Glutamatergic neuron (in vitro differentiated cells): ENCODE results near the gene HDDC3. TPM values are rescaled to one million over a fixed set of nuclear protein-coding genes. Genes with fewer than 3 reads are reported as not detected.

Experiments
- DNase-seq: peaks from one replicate; pipeline ENCODE4 v3.0.0; 2022
- H3K27ac Mint-ChIP-seq: one replicate; pipeline ENCODE4 v1.8.0; 2020; ENCODE audit warnings: mild to moderate bottlenecking, mixed read lengths, inconsistent platforms; ENCODE audit not compliant: unreplicated experiment
- H3K27me3 Mint-ChIP-seq: one replicate; pipeline ENCODE4 v1.8.0; 2020; ENCODE audit warnings: mild to moderate bottlenecking, moderate library complexity, mixed read lengths, inconsistent platforms; ENCODE audit not compliant: unreplicated experiment
- H3K36me3 Mint-ChIP-seq: one replicate; pipeline ENCODE4 v1.8.0; 2020; ENCODE audit warnings: mild to moderate bottlenecking, mixed read lengths, inconsistent platforms; ENCODE audit not compliant: unreplicated experiment
- H3K4me1 Mint-ChIP-seq: one replicate; pipeline ENCODE4 v1.8.0; 2020; ENCODE audit warnings: mild to moderate bottlenecking, low read depth, mixed read lengths, inconsistent platforms; ENCODE audit not compliant: unreplicated experiment
- H3K4me3 Mint-ChIP-seq: one replicate; pipeline ENCODE4 v1.8.0; 2020; ENCODE audit warnings: mild to moderate bottlenecking, mixed read lengths, inconsistent platforms; ENCODE audit not compliant: unreplicated experiment
- H3K9me3 Mint-ChIP-seq: one replicate; pipeline ENCODE4 v1.8.0; 2020; ENCODE audit warnings: mild to moderate bottlenecking, moderate library complexity, mixed read lengths, inconsistent platforms; ENCODE audit not compliant: unreplicated experiment
- total RNA-seq: library from RNA; stranded (reverse); fragmentation: NEBNext Ultra II Directional; extraction: Animal tissue kit (Norgen Biotek cat#: 25700); gene quantifications from one replicate; pipeline ENCODE4 v1.2.1, GENCODE V29; 2021; ENCODE audit not compliant: unreplicated experiment
- TF ChIP-seq, protein P1 (sequence below): fragments of 200-600 bp; sonication (generic); IDR thresholded peaks from one replicate; pipeline ENCODE4 v1.5.0; 2021; ENCODE audit not compliant: partially characterized antibody, unreplicated experiment

HDDC3 gene
- total RNA-seq, 1 donor from 2014 or later: 10.7 TPM

DNA sequence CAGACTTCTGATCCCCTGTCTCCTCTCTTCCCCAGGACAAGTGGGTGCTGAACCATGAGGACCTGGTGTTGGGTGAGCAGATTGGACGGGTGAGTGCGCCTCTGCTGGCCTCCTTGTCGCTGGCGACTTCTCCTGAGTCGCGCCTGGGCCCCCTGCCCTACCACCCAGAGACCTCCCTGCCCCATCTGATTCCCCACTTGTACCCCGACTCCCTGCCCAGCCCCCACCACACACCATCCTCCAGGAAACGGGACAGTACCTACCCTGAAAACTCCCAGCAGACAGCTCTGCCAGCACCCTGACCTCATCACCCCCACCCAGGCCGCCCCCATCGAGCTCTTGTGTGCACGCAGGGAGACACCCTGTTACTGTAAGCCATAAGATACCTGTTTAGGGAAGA, 40.3 kb downstream of the HDDC3 start:
- Mint-ChIP-seq H3K36me3 (no peaks in the 10 kb centered on the region), H3K27me3 (peaks cover 5% of the 10 kb centered on the region), H3K4me3 (no peak overlapping the region), H3K9me3 (no peaks in the 10 kb centered on the region), H3K4me1 (peaks cover 9% of the 10 kb centered on the region), H3K27ac (no peak overlapping the region)
- TF ChIP-seq, protein P1, sequence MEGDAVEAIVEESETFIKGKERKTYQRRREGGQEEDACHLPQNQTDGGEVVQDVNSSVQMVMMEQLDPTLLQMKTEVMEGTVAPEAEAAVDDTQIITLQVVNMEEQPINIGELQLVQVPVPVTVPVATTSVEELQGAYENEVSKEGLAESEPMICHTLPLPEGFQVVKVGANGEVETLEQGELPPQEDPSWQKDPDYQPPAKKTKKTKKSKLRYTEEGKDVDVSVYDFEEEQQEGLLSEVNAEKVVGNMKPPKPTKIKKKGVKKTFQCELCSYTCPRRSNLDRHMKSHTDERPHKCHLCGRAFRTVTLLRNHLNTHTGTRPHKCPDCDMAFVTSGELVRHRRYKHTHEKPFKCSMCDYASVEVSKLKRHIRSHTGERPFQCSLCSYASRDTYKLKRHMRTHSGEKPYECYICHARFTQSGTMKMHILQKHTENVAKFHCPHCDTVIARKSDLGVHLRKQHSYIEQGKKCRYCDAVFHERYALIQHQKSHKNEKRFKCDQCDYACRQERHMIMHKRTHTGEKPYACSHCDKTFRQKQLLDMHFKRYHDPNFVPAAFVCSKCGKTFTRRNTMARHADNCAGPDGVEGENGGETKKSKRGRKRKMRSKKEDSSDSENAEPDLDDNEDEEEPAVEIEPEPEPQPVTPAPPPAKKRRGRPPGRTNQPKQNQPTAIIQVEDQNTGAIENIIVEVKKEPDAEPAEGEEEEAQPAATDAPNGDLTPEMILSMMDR: no peak
- no peak for DNase-seq

- Mint-ChIP-seq H3K9me3 (no peaks in the 10 kb centered on the region), H3K27ac (no peak overlapping the region), H3K27me3 (peaks cover 5% of the 10 kb centered on the region), H3K36me3 (no peaks in the 10 kb centered on the region), H3K4me1 (peaks cover 11% of the 10 kb centered on the region), H3K4me3 (no peak overlapping the region)
- no peak for DNase-seq
- TF ChIP-seq, protein P1: no peak
Observed at GRCh38 chr15:90891346-90891949, 40.9 kb downstream of the HDDC3 start.

DNA sequence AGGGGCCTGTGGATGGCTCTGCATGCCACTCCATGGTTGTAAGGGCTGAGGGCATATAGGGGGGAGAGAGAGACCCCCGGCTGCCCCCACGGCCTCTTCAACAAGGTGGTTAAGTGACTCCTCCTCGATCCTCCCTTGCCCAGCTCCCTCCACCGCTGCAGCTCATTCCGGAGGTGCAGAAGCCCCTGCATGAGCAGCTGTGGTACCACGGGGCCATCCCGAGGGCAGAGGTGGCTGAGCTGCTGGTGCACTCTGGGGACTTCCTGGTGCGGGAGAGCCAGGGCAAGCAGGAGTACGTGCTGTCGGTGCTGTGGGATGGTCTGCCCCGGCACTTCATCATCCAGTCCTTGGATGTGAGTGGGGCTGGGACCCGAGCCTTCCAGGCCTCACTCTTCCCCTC, 41.5 kb downstream of the HDDC3 start:
- H3K4me3 Mint-ChIP-seq: no peak overlapping the region
- H3K9me3 Mint-ChIP-seq: no peaks in the 10 kb centered on the region
- H3K27ac Mint-ChIP-seq: no peak overlapping the region
- no peak for DNase-seq
- H3K36me3 Mint-ChIP-seq: no peaks in the 10 kb centered on the region
- TF ChIP-seq, protein P1: no peak
- peaks cover 15% of the 10 kb centered on the region for H3K4me1 Mint-ChIP-seq
- H3K27me3 Mint-ChIP-seq: peaks cover 5% of the 10 kb centered on the region

- DNase-seq: no peak
- Mint-ChIP-seq H3K9me3 (peaks cover under 1% of the 10 kb centered on the region), H3K27me3 (peaks cover 5% of the 10 kb centered on the region), H3K4me3 (no peak overlapping the region), H3K27ac (no peak overlapping the region), H3K36me3 (no peaks in the 10 kb centered on the region), H3K4me1 (peaks cover 16% of the 10 kb centered on the region)
- TF ChIP-seq, protein P1: no peak
Observed at GRCh38 chr15:90889736-90890456, 42.5 kb downstream of the HDDC3 start.

DNA sequence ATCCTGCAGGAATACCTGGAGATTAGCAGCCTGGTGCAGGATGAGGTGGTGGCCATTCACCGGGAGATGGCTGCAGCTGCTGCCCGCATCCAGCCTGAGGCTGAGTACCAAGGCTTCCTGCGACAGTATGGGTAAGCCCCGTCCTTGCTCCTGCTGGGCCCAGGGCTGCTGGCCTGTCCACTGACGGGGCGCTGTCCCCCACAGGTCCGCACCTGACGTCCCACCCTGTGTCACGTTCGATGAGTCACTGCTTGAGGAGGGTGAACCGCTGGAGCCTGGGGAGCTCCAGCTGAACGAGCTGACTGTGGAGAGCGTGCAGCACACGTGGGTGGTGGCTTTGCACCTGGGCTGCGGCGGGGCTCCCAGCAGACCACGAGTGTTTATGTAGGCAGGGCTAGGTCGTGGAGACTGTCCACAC, 43.0 kb downstream of the HDDC3 start:
- peaks cover 5% of the 10 kb centered on the region for H3K27me3 Mint-ChIP-seq
- H3K27ac Mint-ChIP-seq: no peak overlapping the region
- H3K4me3 Mint-ChIP-seq: no peak overlapping the region
- H3K36me3 Mint-ChIP-seq: no peaks in the 10 kb centered on the region
- peaks cover 1% of the 10 kb centered on the region for H3K9me3 Mint-ChIP-seq
- TF ChIP-seq, protein P1: no peak
- H3K4me1 Mint-ChIP-seq: peaks cover 17% of the 10 kb centered on the region
- no peak for DNase-seq
